Trophoblast cell (in vitro differentiated cells and primary cell): ENCODE results near the gene ANKS4B.
"Not testable (repeated sequence)": the region's sequence is repeated elsewhere in the genome, so short reads cannot be mapped to it uniquely, and the experiment has no call there.

ENCODE experiments used
- DNase-seq, 2 donors: peaks; one replicate each; pipeline ENCODE4 v3.0.0-alpha.2; 2016
- H2AFZ ChIP-seq: 2 replicates; pipeline ENCODE4 v1.6.1; 2013; ENCODE audit warnings: low read length, moderate library complexity, mild to moderate bottlenecking; ENCODE audit not compliant: insufficient read depth, poor library complexity
- H2AK5ac ChIP-seq: 2 replicates; pipeline ENCODE4 v1.6.1; 2013; ENCODE audit warnings: mild to moderate bottlenecking, low read length
- H2BK120ac ChIP-seq: 2 replicates; pipeline ENCODE4 v1.6.1; 2013; ENCODE audit warnings: low read length, mild to moderate bottlenecking, moderate library complexity; ENCODE audit not compliant: insufficient read depth, poor library complexity
- H2BK12ac ChIP-seq: 2 replicates; pipeline ENCODE4 v1.6.1; 2013; ENCODE audit warnings: mild to moderate bottlenecking, low read length, moderate library complexity
- H2BK5ac ChIP-seq: 2 replicates; pipeline ENCODE4 v1.6.1; 2013; ENCODE audit warnings: low read length, low read depth, moderate library complexity, mild to moderate bottlenecking; ENCODE audit not compliant: poor library complexity
- H3K14ac ChIP-seq: 2 replicates; pipeline ENCODE4 v1.6.1; 2013; ENCODE audit warnings: mild to moderate bottlenecking, low read length
- H3K18ac ChIP-seq: 2 replicates; pipeline ENCODE4 v1.6.1; 2013; ENCODE audit warnings: mild to moderate bottlenecking, low read length
- H3K23ac ChIP-seq: 2 replicates; pipeline ENCODE4 v1.6.1; 2013; ENCODE audit warnings: low read length
- H3K27ac ChIP-seq: 2 replicates; pipeline ENCODE4 v1.5.1; 2013; ENCODE audit warnings: low read depth, mild to moderate bottlenecking, inconsistent platforms, low read length, moderate library complexity
- H3K27me3 ChIP-seq: 2 replicates; pipeline ENCODE4 v1.6.1; 2013; ENCODE audit warnings: inconsistent platforms, mild to moderate bottlenecking, low read length, moderate library complexity; ENCODE audit not compliant: insufficient read depth
- H3K36me3 ChIP-seq, 2 experiments: 1 replicate in 1 of 2; 2 replicates in 1 of 2; pipeline ENCODE4 v1.6.1; 2013; ENCODE audit warnings: low read length in 2 of 2, mild to moderate bottlenecking in 2 of 2, moderate library complexity in 1 of 2; ENCODE audit not compliant: insufficient read depth in 2 of 2, control insufficient read depth in 1 of 2
- H3K4ac ChIP-seq: 2 replicates; pipeline ENCODE4 v1.6.1; 2013; ENCODE audit warnings: low read depth, mild to moderate bottlenecking, low read length, moderate library complexity
- H3K4me1 ChIP-seq, 2 experiments: 1 replicate in 1 of 2; 2 replicates in 1 of 2; pipeline ENCODE4 v1.6.1; 2013; ENCODE audit warnings: low read length in 2 of 2, mild to moderate bottlenecking in 2 of 2, moderate library complexity in 1 of 2; ENCODE audit not compliant: insufficient read depth in 2 of 2, control insufficient read depth in 1 of 2
- H3K4me2 ChIP-seq: 2 replicates; pipeline ENCODE4 v1.6.1; 2013; ENCODE audit warnings: inconsistent platforms, mild to moderate bottlenecking, low read length, moderate library complexity
- H3K4me3 ChIP-seq: 2 replicates; pipeline ENCODE4 v1.5.1; 2013; ENCODE audit warnings: mild to moderate bottlenecking, low read depth, low read length, inconsistent platforms
- H3K79me1 ChIP-seq: one replicate; pipeline ENCODE4 v1.6.1; 2013; ENCODE audit warnings: low read length
- H3K79me2 ChIP-seq: 2 replicates; pipeline ENCODE4 v1.6.1; 2013; ENCODE audit warnings: low read length, mild to moderate bottlenecking; ENCODE audit not compliant: control insufficient read depth, insufficient read depth, poor library complexity
- H3K9ac ChIP-seq: 2 replicates; pipeline ENCODE4 v1.6.1; 2013; ENCODE audit warnings: mild to moderate bottlenecking, low read length
- H3K9me3 ChIP-seq: 2 replicates; pipeline ENCODE4 v1.6.1; 2013; ENCODE audit warnings: low read depth, mild to moderate bottlenecking, control low read depth, inconsistent platforms, low read length; ENCODE audit not compliant: insufficient read depth
- H4K12ac ChIP-seq: 2 replicates; pipeline ENCODE4 v1.6.1; 2013; ENCODE audit warnings: low read depth, mild to moderate bottlenecking, low read length, moderate library complexity
- H4K8ac ChIP-seq: 2 replicates; pipeline ENCODE4 v1.6.1; 2013; ENCODE audit warnings: low read depth, mild to moderate bottlenecking, low read length, moderate library complexity
- H4K91ac ChIP-seq: one replicate; pipeline ENCODE4 v1.6.1; 2013; ENCODE audit warnings: low read depth, mild to moderate bottlenecking, low read length, moderate library complexity
- WGBS: extraction: QIAGEN DNeasy Blood & Tissue Kit; methylation state at CpG from one replicate; pipeline ENCODE4 v1.1.7; 2013; ENCODE audit warnings: missing lambda C conversion rate; ENCODE audit not compliant: insufficient read length, insufficient coverage; ENCODE audit errors: extremely low coverage; 5-methylcytosine and 5-hydroxymethylcytosine counted together

ANKS4B gene

DNA sequence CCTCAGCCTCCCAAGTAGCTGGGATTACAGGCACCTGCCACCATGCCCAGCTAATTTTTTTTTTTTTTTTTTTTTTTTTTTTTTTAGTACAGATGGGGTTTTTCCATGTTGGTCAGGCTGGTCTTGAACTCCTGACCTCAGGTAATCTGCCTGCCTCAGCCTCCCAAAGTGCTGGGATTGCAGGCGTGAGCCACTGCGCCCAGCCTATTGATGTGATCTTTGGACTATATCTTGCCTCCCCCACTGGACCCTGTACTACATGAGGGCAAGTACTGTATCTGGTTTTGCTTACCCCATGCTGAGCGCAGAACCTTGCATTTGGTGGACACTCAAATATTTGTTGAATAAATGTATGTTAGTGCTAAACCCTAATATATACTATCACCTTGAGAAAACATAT is 39.3 kb downstream of the ANKS4B start:
- H3K4me2 ChIP-seq, H3K14ac ChIP-seq, H3K4ac ChIP-seq, H3K4me1 ChIP-seq, H3K4me3 ChIP-seq, H3K36me3 ChIP-seq, H3K79me2 ChIP-seq, H4K12ac ChIP-seq, H3K27ac ChIP-seq, H2BK12ac ChIP-seq, H3K18ac ChIP-seq, H3K9me3 ChIP-seq, H3K79me1 ChIP-seq, H3K27me3 ChIP-seq, H2BK120ac ChIP-seq, H2AK5ac ChIP-seq, H4K8ac ChIP-seq, DNase-seq, H3K9ac ChIP-seq, H2BK5ac ChIP-seq, H4K91ac ChIP-seq, H3K23ac ChIP-seq, H2AFZ ChIP-seq: not testable (repeated sequence)
- WGBS: no CpG with 5 or more reads among the region's 3 CpGs

DNA sequence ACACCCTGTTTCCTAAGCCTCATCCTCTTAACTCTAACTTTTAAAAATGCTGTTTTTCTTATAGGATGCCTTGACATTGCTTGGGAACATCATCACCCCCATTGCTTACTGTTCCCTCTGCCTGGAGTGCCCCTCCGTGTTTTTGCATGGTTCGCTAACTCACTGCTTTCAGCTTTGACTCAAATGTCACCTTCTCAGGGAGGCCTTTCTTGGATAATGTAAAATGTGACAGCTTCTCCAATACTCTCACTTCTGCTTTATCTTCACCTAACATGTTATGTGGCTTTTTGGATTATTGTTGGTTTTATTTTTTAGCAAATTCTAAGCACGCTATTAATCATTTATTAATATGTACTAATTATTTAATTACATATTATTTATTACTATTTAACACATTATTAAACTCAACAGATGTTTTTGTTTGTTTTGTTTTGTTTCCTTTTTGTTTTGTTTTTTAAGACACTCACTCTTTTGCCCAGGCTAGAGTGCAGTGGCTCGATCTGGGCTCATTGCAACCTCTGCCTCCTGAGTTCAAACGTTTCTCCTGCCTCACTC is 40.8 kb downstream of the ANKS4B start:
- no peak overlapping the region for H3K18ac ChIP-seq
- no peak overlapping the region for H4K12ac ChIP-seq
- H3K79me2 ChIP-seq: no peaks in the 10 kb centered on the region
- H3K4me1 ChIP-seq: peaks cover 3 to 4% of the 10 kb centered on the region in 2 experiments
- H4K91ac ChIP-seq: no peak overlapping the region
- H3K4me2 ChIP-seq: no peak overlapping the region
- no peaks in the 10 kb centered on the region for H3K36me3 ChIP-seq
- no peak overlapping the region for H4K8ac ChIP-seq
- no peak overlapping the region for H2AFZ ChIP-seq
- H2BK5ac ChIP-seq: no peak overlapping the region
- no peak overlapping the region for H3K4ac ChIP-seq
- H3K9me3 ChIP-seq: peaks cover 3% of the 10 kb centered on the region
- no peak overlapping the region for H2AK5ac ChIP-seq
- no peak overlapping the region for H3K9ac ChIP-seq
- H3K27ac ChIP-seq: no peak overlapping the region
- H3K14ac ChIP-seq: no peak overlapping the region
- no peak overlapping the region for H3K23ac ChIP-seq
- H3K27me3 ChIP-seq: no peaks in the 10 kb centered on the region
- DNase-seq: no peak
- no peak overlapping the region for H2BK120ac ChIP-seq
- no CpG with 5 or more reads among the region's 5 CpGs for WGBS
- H2BK12ac ChIP-seq: no peak overlapping the region
- H3K79me1 ChIP-seq: no peaks in the 10 kb centered on the region
- H3K4me3 ChIP-seq: no peak overlapping the region

DNA sequence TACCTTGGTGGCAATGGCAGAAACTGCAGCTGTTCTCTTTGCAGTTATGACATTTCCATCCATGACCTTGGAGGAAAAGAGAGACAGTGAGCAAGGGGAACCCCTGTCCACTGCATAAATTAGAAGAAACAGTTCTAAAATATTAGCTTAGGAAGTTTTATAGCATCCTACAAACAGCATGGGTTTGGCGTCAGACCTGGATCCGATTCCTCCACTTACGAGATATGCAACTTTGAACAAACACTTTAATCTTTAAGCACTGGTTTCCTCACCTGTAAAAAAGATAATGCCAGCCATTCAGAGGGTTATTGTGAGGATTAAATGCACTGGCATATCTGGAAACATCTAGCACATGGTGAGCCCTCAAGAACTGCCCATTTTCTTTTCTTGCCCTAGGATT is 42.0 kb downstream of the ANKS4B start:
- H3K9me3 ChIP-seq: peaks cover 3% of the 10 kb centered on the region
- H4K91ac ChIP-seq: no peak overlapping the region
- H3K27me3 ChIP-seq: no peaks in the 10 kb centered on the region
- no peaks in the 10 kb centered on the region for H3K79me1 ChIP-seq
- H3K9ac ChIP-seq: no peak overlapping the region
- DNase-seq: no peak
- no peak overlapping the region for H4K12ac ChIP-seq
- H3K14ac ChIP-seq: no peak overlapping the region
- no peak overlapping the region for H2BK120ac ChIP-seq
- H3K23ac ChIP-seq: no peak overlapping the region
- no CpG with 5 or more reads among the region's 3 CpGs for WGBS
- no peak overlapping the region for H2BK5ac ChIP-seq
- H3K4me2 ChIP-seq: no peak overlapping the region
- H3K4ac ChIP-seq: no peak overlapping the region
- no peaks in the 10 kb centered on the region for H3K36me3 ChIP-seq
- H3K27ac ChIP-seq: no peak overlapping the region
- no peak overlapping the region for H2AFZ ChIP-seq
- H4K8ac ChIP-seq: no peak overlapping the region
- H3K4me1 ChIP-seq: peaks cover 3 to 4% of the 10 kb centered on the region in 2 experiments
- H2AK5ac ChIP-seq: no peak overlapping the region
- H3K18ac ChIP-seq: no peak overlapping the region
- H3K4me3 ChIP-seq: no peak overlapping the region
- no peak overlapping the region for H2BK12ac ChIP-seq
- no peaks in the 10 kb centered on the region for H3K79me2 ChIP-seq

DNA sequence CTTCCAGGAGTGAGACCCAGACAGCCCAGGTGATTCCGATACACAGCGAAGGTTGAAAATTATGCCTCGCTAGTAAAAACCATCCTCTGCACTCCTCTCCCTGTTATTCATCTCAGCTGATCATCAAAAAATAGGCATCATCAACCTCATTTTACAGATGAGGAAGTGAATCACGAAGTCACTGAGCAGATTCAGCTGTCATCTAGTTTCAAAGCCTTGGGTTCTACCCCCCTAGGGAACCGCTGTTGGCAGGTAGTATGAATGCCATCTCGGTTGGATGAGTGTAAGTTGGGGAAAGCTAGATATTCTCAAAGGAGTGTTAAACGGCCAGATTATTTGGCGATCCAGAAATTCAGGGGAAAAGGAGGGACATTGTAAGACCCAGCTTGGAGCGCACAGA is 42.6 kb downstream of the ANKS4B start:
- no peak for DNase-seq
- Histone ChIP-seq H3K18ac (no peak overlapping the region), H3K9ac (no peak overlapping the region), H3K4me2 (no peak overlapping the region), H2AK5ac (no peak overlapping the region), H3K27ac (no peak overlapping the region), H2BK120ac (no peak overlapping the region), H3K23ac (no peak overlapping the region), H3K36me3 (no peaks in the 10 kb centered on the region), H2BK5ac (no peak overlapping the region), H4K91ac (no peak overlapping the region), H4K8ac (no peak overlapping the region), H3K14ac (no peak overlapping the region), H3K27me3 (no peaks in the 10 kb centered on the region), H3K4me3 (no peak overlapping the region), H3K79me2 (no peaks in the 10 kb centered on the region), H4K12ac (no peak overlapping the region), H3K4ac (no peak overlapping the region), H3K79me1 (no peaks in the 10 kb centered on the region), H2BK12ac (no peak overlapping the region), H2AFZ (no peak overlapping the region), H3K9me3 (peaks cover 3% of the 10 kb centered on the region), H3K4me1 (peaks cover 3 to 4% of the 10 kb centered on the region in 2 experiments)
- WGBS: no CpG with 5 or more reads among the region's 9 CpGs
